Activated T-helper 1 cell treated with Interleukin-2 at 50 U/mL for 16 hours (primary cell): ENCODE data around the gene AKAP11.
"Not testable (repeated sequence)": the region's sequence is repeated elsewhere in the genome, so short reads cannot be mapped to it uniquely, and the experiment has no call there.

Source experiments
- DNase-seq: peaks from one replicate; pipeline ENCODE4 v3.0.0-alpha.2; 2020; ENCODE audit warnings: low read depth

AKAP11 gene, protein sequence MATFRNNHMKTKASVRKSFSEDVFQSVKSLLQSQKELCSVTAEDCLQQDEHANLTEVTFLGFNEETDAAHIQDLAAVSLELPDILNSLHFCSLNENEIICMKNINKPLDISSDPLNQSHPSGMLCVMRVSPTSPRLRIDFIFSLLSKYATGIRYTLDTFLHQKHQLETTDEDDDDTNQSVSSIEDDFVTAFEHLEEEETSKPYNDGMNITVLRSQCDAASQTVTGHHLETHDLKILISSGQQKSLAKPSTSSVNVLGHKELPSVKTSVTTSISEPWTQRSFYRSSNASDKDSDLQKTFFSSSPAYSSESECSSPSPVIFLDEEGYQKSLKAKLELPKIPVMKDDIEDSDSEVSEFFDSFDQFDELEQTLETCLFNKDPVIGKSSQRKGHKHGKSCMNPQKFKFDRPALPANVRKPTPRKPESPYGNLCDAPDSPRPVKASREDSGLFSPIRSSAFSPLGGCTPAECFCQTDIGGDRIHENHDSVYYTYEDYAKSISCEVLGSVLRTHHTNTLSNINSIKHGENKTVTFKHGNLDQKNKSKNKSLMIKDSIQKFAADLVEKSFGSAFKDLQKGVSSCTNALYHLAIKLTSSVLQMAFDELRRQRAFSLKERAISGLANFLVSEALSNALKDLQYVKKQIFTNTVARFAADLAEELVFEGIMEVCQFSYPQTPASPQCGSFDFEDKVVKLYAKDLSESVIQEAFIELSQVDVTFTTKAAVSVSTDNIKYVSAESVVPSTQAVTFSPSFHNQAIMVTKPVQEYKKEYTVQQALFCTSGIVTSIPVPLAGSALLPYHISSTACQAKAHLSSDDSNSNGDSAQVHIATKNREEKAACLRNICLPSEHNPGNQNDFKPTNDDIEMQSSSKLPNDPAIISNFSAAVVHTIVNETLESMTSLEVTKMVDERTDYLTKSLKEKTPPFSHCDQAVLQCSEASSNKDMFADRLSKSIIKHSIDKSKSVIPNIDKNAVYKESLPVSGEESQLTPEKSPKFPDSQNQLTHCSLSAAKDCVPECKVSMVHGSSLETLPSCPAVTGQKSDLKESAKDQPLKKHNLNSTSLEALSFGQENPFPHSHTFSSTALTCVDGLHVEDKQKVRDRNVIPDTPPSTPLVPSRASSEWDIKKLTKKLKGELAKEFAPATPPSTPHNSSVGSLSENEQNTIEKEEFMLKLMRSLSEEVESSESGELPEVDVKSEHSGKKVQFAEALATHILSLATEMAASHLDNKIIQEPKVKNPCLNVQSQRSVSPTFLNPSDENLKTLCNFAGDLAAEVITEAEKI (N-terminal part only)

DNA sequence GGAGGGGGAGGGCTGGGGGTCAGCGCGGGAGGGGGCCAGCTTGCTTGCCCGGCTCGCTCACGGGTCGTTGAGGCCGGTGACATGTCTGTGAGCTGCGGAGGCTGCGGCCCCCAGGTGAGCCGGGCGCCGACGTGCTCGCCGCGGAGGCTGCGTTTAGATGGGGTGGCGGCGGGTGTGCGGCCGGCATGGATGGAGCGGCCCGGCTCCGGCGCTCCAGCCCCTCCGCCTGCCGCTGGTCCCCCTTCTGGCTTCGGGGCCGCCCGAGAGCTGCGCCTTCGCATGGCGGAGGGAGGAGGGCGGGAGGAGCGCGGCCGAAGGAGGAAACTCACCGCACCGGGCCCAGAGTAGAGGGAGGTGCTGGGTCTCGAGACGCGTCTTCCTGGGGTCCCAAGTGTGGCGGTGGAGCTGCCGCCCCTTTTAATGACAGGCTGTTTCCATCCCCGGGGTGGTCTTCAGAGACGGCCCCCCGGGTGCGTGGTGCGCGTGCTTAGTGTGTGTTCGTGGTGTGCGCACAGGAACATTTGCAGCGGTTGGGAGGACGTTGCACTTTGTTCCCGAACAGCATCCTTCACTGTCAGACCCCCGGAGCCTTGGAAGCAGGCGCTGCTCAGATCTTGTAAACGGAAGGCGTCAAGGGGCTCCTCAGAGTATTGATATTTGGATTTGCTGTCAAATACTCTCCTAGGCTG is at the start of gene AKAP11:
AKAP11 (plus strand) TSS at position 38 of the 689 bp plus-strand sequence. CDS start 14,197 bp downstream, outside the sequence.
- peak; percentile 30 for DNase-seq

DNA sequence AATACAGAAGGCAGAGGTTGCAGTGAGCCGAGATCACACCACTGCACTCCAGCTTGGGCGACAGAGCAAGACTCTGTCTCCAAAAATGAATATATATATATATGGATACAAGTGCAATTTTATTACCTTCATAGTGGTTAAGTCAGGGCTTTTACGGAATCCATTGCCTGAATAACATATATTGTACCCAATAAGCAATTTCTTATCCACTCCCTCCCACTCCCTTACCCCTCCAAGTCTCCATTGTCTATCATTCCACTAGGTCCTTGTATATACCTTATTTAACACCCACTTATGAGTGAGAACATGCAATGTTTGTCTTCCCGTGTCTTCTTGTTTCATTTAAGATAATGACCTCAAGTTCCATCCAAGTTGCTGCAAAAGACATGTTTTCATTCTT is 48.3 kb upstream of the AKAP11 start:
- no peak for DNase-seq

DNA sequence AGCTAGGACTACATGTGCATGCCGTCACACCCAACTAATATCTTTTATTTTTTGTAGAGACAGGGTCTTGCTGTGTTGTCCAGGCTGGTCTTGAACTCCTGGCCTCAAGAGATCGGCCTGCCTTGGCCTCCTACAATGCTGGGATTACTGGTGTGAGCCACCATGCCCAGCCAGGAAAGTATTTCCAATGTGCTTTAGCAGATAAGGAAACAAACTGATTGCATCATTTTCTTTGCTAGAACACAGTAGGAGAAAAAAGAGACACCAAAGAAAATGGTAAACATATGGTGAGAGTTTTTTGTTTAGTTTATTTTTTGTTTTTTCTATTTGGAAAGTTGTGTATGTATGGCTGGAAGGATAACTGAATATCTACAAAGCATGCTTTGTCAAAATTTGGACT is 46.9 kb upstream of the AKAP11 start:
- DNase-seq, result no peak

DNA sequence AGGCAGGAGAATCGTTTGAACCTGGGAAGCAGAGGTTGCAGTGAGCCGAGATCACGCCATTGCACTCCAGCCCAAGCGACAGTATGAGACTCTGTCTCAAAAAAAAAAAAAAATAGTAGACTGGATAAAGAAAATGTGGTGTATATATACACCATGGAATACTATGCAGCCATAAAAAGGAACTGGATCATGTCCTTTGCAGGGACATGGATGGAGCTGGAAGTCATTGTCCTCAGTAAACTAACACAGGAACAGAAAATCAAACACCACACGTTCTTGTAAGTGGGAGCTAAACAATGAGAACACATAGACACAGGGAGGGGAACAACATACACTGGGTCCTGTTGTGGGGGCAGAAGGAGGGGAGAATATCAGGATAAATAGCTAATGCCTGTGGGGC is 45.2 kb upstream of the AKAP11 start:
- not testable (repeated sequence) for DNase-seq

DNA sequence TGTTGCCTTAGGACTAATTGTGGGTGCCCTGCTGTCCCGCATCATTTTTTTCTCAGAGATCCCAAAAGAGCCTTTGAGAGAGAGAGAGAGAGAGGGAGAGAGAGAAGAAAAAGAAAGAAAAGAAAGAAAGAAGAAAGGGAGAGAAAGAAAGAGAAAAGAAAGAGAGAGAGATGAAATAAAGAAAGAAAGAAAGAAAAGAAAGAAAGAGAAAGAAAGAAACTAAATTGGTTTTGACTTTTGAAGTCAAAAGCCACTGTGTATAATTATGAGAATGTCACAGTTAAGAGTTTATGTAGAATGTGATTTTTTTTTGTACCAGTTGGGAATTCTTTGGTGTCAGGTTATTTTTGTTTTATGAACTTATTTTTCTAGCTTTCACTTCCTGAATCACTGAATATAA is 43.4 kb upstream of the AKAP11 start:
- no peak for DNase-seq

DNA sequence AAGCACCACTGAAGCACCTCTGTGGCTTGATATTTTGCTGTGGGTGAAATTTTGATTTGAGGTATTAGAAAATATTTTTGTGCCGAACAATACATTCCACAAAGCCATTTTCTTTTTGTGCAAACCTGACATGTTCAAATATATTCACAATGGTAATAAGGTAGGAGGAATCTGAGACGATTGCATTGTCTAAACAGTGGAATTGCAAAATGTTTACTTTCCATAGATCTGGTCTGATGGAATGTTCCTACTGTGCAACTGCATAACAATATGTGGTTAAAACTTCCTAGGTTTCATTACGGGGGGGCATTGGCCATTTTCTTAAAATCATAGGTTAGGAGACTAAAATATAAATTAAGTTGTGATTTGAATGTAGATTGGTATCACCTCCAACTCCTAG is 42.7 kb upstream of the AKAP11 start:
- no peak for DNase-seq

DNA sequence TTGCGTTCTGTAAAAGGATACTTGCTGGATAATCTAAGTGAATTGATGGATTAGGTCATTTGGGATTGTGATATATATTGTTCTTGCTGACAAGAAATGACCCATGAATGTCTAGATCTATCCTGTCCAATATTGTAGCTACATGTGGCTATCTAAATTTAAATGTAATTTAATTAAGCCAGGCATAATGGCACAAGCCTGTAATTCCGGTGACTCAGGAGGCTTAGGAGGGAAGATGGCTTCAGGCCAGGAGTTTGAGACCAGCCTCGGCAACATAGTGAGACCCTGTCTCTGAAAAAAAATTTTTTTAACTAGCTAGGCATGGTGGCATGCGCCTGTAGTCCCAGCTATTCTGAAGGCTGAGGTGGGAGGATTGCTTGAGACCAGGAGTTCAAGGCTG is 39.3 kb upstream of the AKAP11 start:
- DNase-seq, result no peak

DNA sequence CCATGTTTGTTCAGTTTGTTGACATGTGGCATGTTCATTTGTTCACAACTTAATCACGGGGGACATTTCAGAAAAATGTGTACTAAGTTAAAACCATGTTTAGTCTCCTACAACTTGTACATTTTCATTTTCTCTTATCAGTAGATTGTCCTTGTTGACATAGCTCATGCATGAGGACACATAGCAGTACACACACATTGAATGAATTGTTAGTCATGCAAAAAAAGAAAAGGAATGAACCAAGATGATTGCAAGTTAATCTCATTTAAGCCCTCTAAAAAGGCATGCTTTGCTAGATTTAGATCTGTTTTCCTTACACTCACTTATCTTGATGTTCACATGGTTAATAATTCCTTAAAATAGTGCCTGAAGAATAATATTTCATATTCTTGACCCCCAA is 38.2 kb upstream of the AKAP11 start:
- DNase-seq, result no peak

DNA sequence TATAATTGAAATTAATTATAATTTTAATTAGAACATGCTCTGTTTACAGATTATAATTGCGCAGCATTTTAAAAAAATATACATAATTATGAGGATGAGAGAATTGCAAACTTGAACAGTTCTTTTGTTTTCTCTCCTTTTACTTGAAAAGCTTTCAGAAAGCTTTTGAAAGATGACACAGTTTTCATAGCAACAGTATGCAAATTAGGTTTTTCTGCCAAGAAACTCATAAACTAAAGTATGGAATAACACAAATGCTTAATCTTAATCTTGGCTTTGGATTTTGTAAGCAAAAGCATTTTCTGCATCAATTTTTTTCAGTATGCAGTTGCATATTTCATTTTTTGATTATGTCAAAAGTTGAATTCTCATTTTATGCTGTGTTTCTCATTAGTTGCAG is 32.8 kb upstream of the AKAP11 start:
- no peak for DNase-seq

DNA sequence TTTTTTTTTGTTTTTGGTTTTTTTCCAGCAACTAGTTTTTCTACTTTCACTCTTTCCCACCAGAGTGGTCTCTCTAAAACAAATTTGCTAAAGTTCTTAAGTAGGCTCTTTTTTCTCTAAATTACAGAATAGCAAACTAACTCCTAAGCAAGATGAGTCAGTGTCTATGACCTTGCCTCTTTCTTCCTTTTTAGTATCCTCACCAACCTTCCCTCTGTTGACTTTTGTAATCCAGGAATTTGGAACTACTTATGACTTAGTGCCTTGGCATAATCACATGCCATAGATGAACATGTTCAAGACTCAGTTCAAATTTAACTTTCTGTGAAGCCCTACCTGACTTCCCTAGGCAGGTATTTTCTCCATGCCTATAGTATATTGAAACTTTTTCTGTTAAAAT is 32.3 kb upstream of the AKAP11 start:
- no peak for DNase-seq

DNA sequence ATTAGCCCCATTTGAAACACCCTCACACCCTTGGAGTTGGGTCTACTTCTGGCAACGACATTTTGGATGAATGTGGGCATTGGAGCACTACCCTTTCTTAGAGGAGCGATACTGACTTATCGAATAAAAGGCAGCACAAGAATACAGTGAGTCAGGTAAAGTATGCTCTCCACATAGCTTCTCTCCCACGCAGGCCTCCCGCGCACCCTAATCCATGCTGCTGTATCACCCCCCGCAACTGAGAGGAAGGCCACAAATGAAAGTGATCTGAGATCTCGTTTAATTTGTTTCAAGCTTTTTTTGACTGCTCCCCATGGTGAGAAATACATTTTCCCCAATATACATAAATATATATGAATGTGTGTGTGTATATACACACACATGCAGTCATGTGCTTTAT is 25.4 kb upstream of the AKAP11 start:
- DNase-seq, result no peak

DNA sequence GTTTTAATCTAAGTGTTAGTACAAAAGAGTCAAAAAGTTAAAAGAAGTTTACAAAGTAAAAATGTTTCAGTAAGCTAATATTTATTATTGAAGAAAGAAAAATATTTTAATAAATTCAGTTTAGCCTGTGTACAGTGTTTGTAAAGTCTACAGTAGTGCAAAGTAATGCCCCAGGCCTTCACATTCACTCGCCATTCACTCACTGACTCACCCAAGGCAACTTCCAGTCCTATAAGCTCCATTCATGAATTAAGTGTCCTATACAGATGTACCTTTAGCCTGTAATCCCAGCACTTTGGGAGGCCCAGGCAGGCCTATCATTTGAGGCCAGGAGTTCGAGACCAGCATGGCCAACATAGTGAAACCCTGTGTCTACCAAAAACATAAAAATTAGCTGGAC is 24.1 kb upstream of the AKAP11 start:
- no peak for DNase-seq

DNA sequence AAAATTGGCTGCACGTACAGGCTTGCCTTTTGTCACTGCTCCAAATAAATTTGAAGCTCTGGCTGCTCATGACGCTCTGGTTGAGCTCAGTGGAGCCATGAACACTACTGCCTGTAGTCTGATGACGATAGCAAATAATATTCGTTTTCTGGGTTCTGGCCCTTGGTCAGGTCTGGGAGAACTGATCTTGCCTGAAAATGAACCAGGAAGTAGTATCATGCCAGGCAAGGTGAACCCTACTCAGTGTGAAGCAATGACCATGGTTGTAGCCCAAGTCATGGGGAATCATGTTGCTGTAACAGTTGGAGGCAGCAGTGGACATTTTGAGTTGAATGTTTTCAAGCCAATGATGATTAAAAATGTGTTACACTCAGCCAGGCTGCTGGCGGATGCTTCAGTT is 16.1 kb upstream of the AKAP11 start:
- no peak for DNase-seq

DNA sequence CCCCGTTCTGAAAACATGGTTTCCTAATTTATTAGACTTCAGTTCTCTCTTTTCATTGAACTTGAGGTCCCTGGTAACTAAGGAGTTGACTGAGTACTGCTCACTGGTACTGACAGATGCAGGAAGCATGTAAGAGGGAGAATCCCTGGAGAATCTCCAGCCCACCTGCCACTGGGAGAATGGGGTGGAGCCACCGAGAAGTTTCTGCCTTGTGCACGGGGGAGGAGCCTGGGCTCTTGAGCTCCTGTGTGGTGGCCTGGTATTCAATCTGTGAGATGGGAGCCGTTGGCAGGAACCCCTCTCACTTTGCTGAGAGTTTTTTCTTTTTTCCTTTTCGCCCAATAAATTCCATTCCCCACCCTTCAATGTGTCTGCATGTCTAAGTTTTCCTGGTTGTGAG is 13.2 kb upstream of the AKAP11 start:
- no peak for DNase-seq

DNA sequence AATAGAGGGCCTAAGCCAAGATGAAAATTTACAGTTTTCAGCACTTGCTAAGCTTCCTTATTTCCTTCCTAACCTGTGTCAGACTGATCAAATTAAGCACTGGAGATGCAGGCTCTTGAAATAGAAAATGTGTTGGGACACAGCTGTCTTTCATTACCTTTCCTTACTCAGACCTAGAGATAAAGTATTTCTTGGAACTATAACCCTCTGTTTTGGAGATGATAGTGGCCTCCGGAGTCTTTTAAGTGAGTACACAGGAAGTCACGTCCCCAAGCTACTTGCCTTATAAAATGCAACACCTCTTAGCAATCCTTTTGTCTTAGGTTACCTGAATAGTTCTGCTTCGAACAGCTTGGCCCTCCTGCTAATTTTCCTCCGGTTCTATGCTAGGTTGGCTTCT is 12.4 kb upstream of the AKAP11 start:
- no peak for DNase-seq

DNA sequence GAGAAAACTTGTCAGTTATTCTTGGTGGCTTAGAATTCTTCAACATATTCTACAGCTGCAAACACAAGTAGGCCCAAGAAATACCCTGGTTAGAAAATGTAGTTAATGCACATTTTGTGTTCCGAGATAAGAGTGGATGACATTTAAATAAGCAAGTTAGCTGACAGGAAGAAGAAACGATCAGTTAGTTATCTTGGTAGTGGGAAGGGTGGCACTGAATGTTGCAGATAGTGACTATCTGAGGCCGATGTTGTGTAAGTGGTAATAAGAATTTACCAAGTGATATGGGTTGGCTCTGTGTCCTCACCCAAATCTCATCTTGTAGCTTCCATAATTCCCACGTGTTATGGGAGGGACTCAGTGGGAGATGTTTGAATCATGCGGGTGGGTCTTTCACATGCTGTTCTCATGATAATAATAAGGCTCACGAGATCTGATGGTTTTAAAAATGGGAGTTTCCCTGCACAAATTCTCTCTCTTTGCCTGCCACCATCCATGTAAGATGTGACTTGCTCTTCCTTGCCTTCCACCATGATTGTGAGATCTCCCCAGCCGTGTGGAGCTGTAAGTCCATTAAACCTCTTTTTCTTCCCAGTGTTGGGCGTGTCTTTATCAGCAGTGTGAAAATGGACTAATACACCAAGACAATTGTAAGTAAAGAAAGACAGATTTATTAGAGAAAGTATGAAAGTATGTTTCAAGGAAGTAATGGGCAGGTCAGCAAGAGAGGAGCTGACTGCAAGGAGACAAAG is 10.9 kb upstream of the AKAP11 start:
- DNase-seq, result no peak

DNA sequence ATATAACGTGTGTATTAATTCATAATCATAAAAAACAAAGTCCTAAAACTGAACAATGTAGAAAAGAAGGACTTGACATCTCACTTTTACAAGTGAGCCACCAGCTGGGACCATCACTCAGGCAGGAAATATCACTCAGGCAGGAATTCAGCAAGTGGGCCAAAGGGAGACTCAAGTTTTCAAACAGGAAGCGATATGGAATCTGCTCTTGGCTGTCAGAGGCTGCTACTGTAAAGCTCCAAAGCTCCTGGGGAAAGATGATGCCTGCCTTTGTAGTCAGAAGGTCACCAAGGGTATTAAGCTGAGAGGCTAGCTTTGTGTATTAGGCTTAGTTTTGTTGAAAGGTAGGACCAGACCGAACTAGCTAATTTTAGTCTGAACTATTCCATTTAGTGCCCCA is 5.5 kb upstream of the AKAP11 start:
- no peak for DNase-seq

DNA sequence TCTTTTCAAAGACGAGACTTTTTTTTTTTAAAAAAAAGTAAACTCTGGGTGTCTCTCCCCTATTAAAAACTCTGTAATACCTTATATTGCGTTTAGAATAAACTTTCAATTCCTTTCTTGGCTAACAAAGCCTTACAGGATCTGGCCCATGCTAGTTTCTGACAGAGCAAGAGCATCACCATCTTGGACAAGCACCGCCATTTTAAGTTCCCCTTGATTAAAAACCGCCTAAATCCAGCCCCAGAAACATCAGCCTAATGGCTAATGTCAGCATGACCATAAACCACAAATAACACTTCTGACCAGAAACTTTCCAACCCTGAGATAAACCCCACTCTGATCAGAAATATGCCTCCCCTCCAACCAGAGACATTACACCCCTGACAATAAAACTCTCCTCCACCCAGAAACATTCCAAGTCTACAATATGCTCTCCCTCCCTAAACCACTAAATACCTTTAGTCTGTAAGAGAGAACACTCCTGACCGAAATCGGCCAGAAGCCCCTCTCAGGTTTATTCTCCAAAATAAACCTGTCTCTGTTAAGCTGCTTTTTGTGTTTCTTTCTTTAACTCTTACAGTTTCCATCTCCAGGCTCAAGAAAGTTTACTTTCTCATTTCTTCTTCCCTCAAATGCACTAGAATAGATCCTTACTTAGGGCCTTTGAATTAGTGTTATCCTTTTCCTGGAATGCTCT is 1.6 kb upstream of the AKAP11 start:
- no peak for DNase-seq

DNA sequence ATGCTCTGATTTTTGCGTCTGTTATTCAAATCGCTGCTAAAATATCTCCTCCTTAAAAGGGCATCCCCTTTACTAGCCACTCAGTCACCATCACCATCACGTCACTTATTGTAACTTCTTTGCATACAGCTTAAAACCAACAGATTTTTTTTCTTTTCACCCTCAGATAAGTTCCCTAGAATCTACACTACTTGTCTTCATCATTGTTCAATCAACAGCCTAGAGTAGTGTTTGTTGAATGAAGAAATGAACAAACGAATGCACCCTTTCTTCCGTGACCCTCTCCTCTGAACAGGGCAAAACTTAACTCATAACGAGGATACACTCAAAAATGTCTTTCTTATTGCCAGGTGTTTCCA is 1.1 kb upstream of the AKAP11 start:
- DNase-seq, result no peak

DNA sequence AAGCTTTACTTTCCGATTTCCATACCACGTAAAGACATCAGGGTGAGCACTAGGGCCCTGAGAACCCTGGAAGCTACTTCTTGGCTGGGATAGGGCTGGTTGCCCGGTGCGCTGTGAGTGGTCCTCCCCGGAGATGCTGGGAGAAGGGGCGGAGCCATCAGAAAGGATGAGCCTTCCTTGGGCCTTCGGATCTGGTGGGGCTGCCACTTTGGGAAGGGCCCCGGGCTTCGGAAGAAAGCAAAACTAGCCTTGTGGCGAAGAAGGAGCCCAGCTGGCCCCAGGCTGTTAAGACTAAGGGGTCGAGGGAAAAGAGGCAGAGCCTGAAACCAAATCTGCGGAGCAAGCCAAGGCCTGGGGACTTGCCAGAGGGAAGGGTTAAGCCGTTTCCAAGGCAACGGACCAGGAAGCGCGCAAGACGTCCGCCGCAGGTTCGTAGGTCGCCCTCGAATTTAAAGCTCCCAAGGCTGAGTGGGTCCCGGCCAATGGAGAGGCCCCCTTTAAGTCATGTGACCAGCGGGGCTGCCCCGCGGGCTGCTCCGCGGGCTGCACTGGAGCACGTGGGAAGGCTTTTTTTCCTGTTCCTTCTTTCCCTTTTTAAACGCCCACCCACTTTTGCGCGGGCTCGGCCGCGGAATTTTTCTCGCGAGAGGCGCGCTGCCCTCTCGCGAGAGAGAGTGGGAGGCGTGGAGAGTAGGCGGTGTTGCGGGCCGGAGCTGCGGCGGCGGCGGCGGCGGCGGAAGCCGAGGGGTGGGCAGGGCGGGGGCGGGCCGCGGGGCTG is 426 bp upstream of the AKAP11 start:
- peak; percentile 88 for DNase-seq
